Endothelial cell of umbilical vein (primary cell): ENCODE measurements around the gene SQSTM1. TPM values are rescaled to one million over a fixed set of nuclear protein-coding genes. Genes with fewer than 3 reads are reported as not detected.

Source experiments
- BruUV-seq: library from RNA; stranded (reverse); fragments of 400-500 nt; replicated peaks from 2 replicates; lab custom pipeline; 2021; lab: Mats Ljungman, UMichigan
- CTCF ChIA-PET: fragments of 300-600, 350-600 bp; sonication (Branson Sonifier 250); formaldehyde crosslinking; loops from one replicate; lab custom pipeline; 2021; ENCODE audit warnings: antibody characterized with exemption, inconsistent platforms; lab: Charles Lee
- POLR2A ChIA-PET: fragments of 300-600, 350-600 bp; sonication (Branson Sonifier 250); formaldehyde crosslinking; loops from one replicate; lab custom pipeline; 2021; ENCODE audit warnings: antibody characterized with exemption, inconsistent platforms; lab: Charles Lee
- DNase-seq: peaks from one replicate; pipeline ENCODE4 v3.0.0-alpha.2; 2011; ENCODE audit warnings: low read depth, low spot score
- FAIRE-seq: peaks from 2 replicates; lab custom pipeline; 2011; peaks lifted over from hg19 to GRCh38; lab: Jason Lieb, UNC
- H2AFZ ChIP-seq: 2 replicates; pipeline ENCODE4 v1.6.0; 2012; ENCODE audit warnings: low read depth, low read length, control low read depth, inconsistent platforms
- H3K27ac ChIP-seq: 2 replicates; pipeline ENCODE4 v1.5.1; 2011; ENCODE audit warnings: low read depth, mild to moderate bottlenecking, control low read depth, low read length, moderate library complexity; ENCODE audit not compliant: insufficient read depth
- H3K27me3 ChIP-seq, 2 experiments: 2 replicates each; pipeline versions ENCODE4 v1.6.0 to v1.6.1; 2011; ENCODE audit warnings: low read length in 2 of 2, mixed read lengths in 1 of 2; ENCODE audit not compliant: control insufficient read depth in 2 of 2, insufficient read depth in 2 of 2
- H3K36me3 ChIP-seq, 2 experiments: 2 replicates in 1 of 2; 3 replicates in 1 of 2; pipeline ENCODE4 v1.5.1; 2011; ENCODE audit warnings: low read length in 2 of 2, mild to moderate bottlenecking in 1 of 2, moderate library complexity in 1 of 2; ENCODE audit not compliant: control insufficient read depth in 2 of 2, insufficient read depth in 2 of 2; ENCODE audit errors: extremely low read depth in 1 of 2
- H3K4me1 ChIP-seq: 3 replicates; pipeline ENCODE4 v1.5.1; 2011; ENCODE audit warnings: mild to moderate bottlenecking, low read length; ENCODE audit not compliant: control insufficient read depth, insufficient read depth; ENCODE audit errors: extremely low read depth
- H3K4me2 ChIP-seq: 2 replicates; pipeline ENCODE4 v1.6.1; 2011; ENCODE audit warnings: low read length, control low read depth, mixed read lengths; ENCODE audit not compliant: insufficient read depth
- H3K4me3 ChIP-seq, 3 experiments: fragments of 200-600 bp in 1 of 3; sonication (generic), shearing (Covaris generic) in 1 of 3; replicated peaks in 1 of 3; 2 replicates each; pipeline ENCODE4 v1.5.1; 2011 to 2016; ENCODE audit warnings: control low read depth in 3 of 3, low read length in 3 of 3, mild to moderate bottlenecking in 2 of 3, inconsistent platforms in 1 of 3, low read depth in 1 of 3, moderate library complexity in 1 of 3; ENCODE audit not compliant: insufficient read depth in 1 of 3
- H3K79me2 ChIP-seq: 2 replicates; pipeline ENCODE4 v1.6.0; 2012; ENCODE audit warnings: low read length, inconsistent platforms; ENCODE audit not compliant: control insufficient read depth, insufficient read depth
- H3K9ac ChIP-seq: replicated peaks from 2 replicates; pipeline ENCODE3; 2011; ENCODE audit warnings: low read length, control low read depth; ENCODE audit not compliant: insufficient read depth; ENCODE audit errors: extremely low read depth
- H3K9me1 ChIP-seq: replicated peaks from 3 replicates; pipeline ENCODE4 v1.6.0; 2011; ENCODE audit warnings: mild to moderate bottlenecking, low read length; ENCODE audit not compliant: control insufficient read depth, insufficient read depth; ENCODE audit errors: extremely low read depth
- H3K9me3 ChIP-seq: replicated peaks from 2 replicates; pipeline ENCODE4 v1.5.1; 2012; ENCODE audit warnings: low read length, inconsistent platforms; ENCODE audit not compliant: control insufficient read depth, insufficient read depth
- H4K20me1 ChIP-seq: replicated peaks from 2 replicates; pipeline ENCODE3; 2011; ENCODE audit warnings: mild to moderate bottlenecking, low read length; ENCODE audit not compliant: control insufficient read depth, insufficient read depth; ENCODE audit errors: extremely low read depth
- CTCF ChIP-seq, 2 donors: IDR thresholded peaks; 1 replicate in 1 of 2; 2 replicates in 1 of 2; pipeline ENCODE4 v1.5.1; 2011; ENCODE audit warnings: low read length in 2 of 2, mild to moderate bottlenecking in 2 of 2, moderate library complexity in 2 of 2, control low read depth in 1 of 2, inconsistent platforms in 1 of 2, low read depth in 1 of 2; ENCODE audit not compliant: insufficient read depth in 1 of 2; ENCODE audit errors: extremely low read depth in 1 of 2
- EZH2 ChIP-seq: IDR thresholded peaks from 2 replicates; pipeline ENCODE4 v1.6.1; 2012; ENCODE audit warnings: borderline replicate concordance, low read depth, mild to moderate bottlenecking, moderate library complexity, low read length, inconsistent platforms; ENCODE audit not compliant: severe bottlenecking
- FOS ChIP-seq: IDR thresholded peaks from 2 replicates; pipeline ENCODE4 v1.6.1; 2011; ENCODE audit warnings: mild to moderate bottlenecking, low read length, moderate library complexity, borderline replicate concordance; ENCODE audit not compliant: insufficient read depth
- GATA2 ChIP-seq: IDR thresholded peaks from 2 replicates; pipeline ENCODE4 v1.7.0; 2011; ENCODE audit warnings: low read depth, mild to moderate bottlenecking, moderate library complexity, mixed read lengths, low read length; ENCODE audit not compliant: insufficient read length, insufficient read depth
- JUN ChIP-seq: IDR thresholded peaks from 2 replicates; pipeline ENCODE4 v1.6.1; 2011; ENCODE audit warnings: borderline replicate concordance, low read depth; ENCODE audit not compliant: insufficient read length, insufficient read depth
- MAX ChIP-seq: IDR thresholded peaks from 2 replicates; pipeline ENCODE4 v1.6.1; 2011; ENCODE audit not compliant: insufficient read depth, insufficient read length
- MYC ChIP-seq: IDR thresholded peaks from one replicate; pipeline ENCODE4 v1.6.1; 2011; ENCODE audit warnings: mild to moderate bottlenecking, low read depth, low read length
- POLR2A ChIP-seq: IDR thresholded peaks from 2 replicates; pipeline ENCODE4 v1.6.1; 2012; ENCODE audit warnings: low read depth, mild to moderate bottlenecking, control low read depth, low read length
- POLR2AphosphoS5 ChIP-seq: IDR thresholded peaks from 2 replicates; pipeline ENCODE4 v1.6.1; 2012; ENCODE audit warnings: low read depth, mild to moderate bottlenecking, control low read depth, low read length, moderate library complexity; ENCODE audit not compliant: insufficient read depth
- dilution Hi-C: fragments of 300-500 bp; cut with MboI; formaldehyde crosslinking; loops from one replicate; pipeline ENCODE4 v1.15.0; 2019; ENCODE audit warnings: low sequenced_read_pairs; ENCODE audit not compliant: extremely low pct_ligation_motif_present
- intact Hi-C: fragments of 100-400 bp; cut with micrococcal nuclease; formaldehyde crosslinking; loops from one replicate; pipeline ENCODE4 v1.10.0; 2022
- polyA plus RNA-seq, 4 experiments: library from polyadenylated mRNA; depleted of rRNA in 3 of 4; stranded (reverse) in 3 of 4; unstranded in 1 of 4; fragments of >200 nt; gene quantifications; 2 replicates each; pipeline versions ENCODE4 v1.2.1 to v1.2.3, GENCODE V29; 2011 to 2012; ENCODE audit warnings: missing spikeins in 1 of 4
- total RNA-seq: library from RNA; stranded (reverse); gene quantifications from 2 replicates; pipeline ENCODE4 v1.2.3, GENCODE V29; 2021

The SQSTM1 gene
- total and polyA plus RNA-seq, 2 donors (not counting 3 experiments of a cell fraction or from before 2014, with no cell fraction given), result 302 to 346 TPM

GRCh38 chr5:179822059-179822432 lies 1.3 kb downstream of the SQSTM1 start:
- ChIA-PET POLR2A (interaction anchor here (0.6 to 1.4 kb wide), 6 partner anchors 8 to 494 kb away, joined by 3 to 6 read pairs (median 4); partner anchors contain the start of gene HNRNPH1), CTCF (interaction anchor here (1.7 kb wide), 1 partner anchor 20 kb away, joined by 5 read pairs; no protein-coding TSS in a partner anchor)
- intact Hi-C loops, result loop anchor here (5.0 kb wide), 2 partner anchors 250 to 265 kb away; partner anchors contain the start of gene RNF130
- DNase-seq (no peak), FAIRE-seq (no peak)
- Histone ChIP-seq H3K9me1 (no peaks in the 10 kb centered on the region), H3K36me3 (peaks cover 26 to 38% of the 10 kb centered on the region in 2 experiments), H3K4me1 (peaks cover 37% of the 10 kb centered on the region), H2AFZ (no peak overlapping the region), H4K20me1 (peaks cover 10% of the 10 kb centered on the region), H3K4me3 (peak overlapping the region; percentile 1 to 90 (median 82)), H3K27ac (no peak overlapping the region), H3K79me2 (peaks cover 55% of the 10 kb centered on the region), H3K9me3 (no peaks in the 10 kb centered on the region), H3K9ac (peak overlapping the region; percentile 87), H3K4me2 (peak overlapping the region; percentile 88), H3K27me3 (no peaks in the 10 kb centered on the region)
- TF ChIP-seq CTCF (IDR thresholded peaks at IDR 0.05; ENCODE audit: extremely low read depth in 1 of 2, insufficient read depth in 1 of 2, low read depth in 1 of 2, low read length in 2 of 2), result no peak
- no peak for TF ChIP-seq POLR2AphosphoS5
- no peak for TF ChIP-seq GATA2
- no peak for TF ChIP-seq FOS
- TF ChIP-seq JUN, result no peak
- no peak for TF ChIP-seq MAX
- no peak for TF ChIP-seq MYC
- no peak for TF ChIP-seq POLR2A
- TF ChIP-seq EZH2, result no peak
- TSS peak; percentile 59 for BruUV-seq
- dilution Hi-C loops, result no loop called here
